ENCODE data around the gene APBB3. TPM values are rescaled to one million over a fixed set of nuclear protein-coding genes. Genes with fewer than 3 reads are reported as not detected.

Gene APBB3
- total and polyA plus RNA-seq, 9 of the 15 experiments (the other 6 are each of a cell fraction or from before 2014, with no cell fraction given), result 0.17 to 24.3 (median 9.5) TPM

DNA sequence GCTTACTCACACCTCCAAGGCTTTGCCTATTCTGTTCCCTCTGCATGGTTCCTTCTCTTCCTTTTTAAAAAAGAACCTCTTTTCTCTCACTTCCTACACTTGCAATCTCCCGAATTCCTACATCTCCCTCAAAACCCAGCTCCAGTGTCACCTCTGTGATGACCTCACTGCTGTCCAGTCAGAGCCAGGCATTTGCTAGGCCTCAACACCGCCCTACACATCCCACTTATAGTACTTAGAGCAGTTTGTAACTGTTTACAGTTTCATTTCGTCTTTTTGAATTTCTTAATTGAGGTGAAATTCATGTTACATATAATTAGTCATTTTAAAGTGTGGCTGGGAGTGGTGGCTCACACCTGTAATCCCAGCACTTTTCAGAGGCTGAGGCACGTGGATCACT lies 37.7 kb upstream of the APBB3 start:
- no peaks in the 10 kb centered on the region for H3K27me3 ChIP-seq (ENCODE audit: control insufficient read depth in 2 of 2, insufficient read depth in 2 of 2, low read length in 2 of 2)
- H3K36me3 ChIP-seq (ENCODE audit: control insufficient read depth, insufficient read depth, low read length), result no peaks in the 10 kb centered on the region
- DNase-seq (ENCODE audit: extremely low read depth in 1 of 4, low spot score in 3 of 4), result no peak
- no peak overlapping the region for H3K4me3 ChIP-seq
- H3K27ac ChIP-seq (ENCODE audit: extremely low read depth, low read depth, low read length), result no peak overlapping the region
- POLR2A ChIA-PET, result interaction anchor here (0.6 to 1.0 kb wide), 2 partner anchors 35 to 38 kb away, joined by 3 read pairs; partner anchors contain the start of gene APBB3
- H3K9me1 ChIP-seq (ENCODE audit: control insufficient read depth, insufficient read depth, low read length), result no peaks in the 10 kb centered on the region
- H3K9ac ChIP-seq (ENCODE audit: insufficient read depth in 1 of 2, low read depth in 2 of 2, low read length in 2 of 2), result no peak overlapping the region
- FAIRE-seq, result no peak
- H3K9me3 ChIP-seq (replicated peaks; ENCODE audit: control insufficient read depth, insufficient read depth, low read depth, low read length), result no peaks in the 10 kb centered on the region
- H4K20me1 ChIP-seq (replicated peaks; ENCODE audit: control insufficient read depth, insufficient read depth, low read length), result no peaks in the 10 kb centered on the region
- 27% methylated on average over 4 of the region's 4 CpGs for WGBS (ENCODE audit: insufficient coverage, low coverage, missing lambda C conversion rate)
- no peak for ATAC-seq
- BruUV-seq (replicated peaks), result no TSS peak
- H3K4me1 ChIP-seq (replicated peaks in 1 of 2; ENCODE audit: control insufficient read depth in 2 of 2, insufficient read depth in 2 of 2, low read length in 2 of 2), result no peaks in the 10 kb centered on the region
- H3K4me2 ChIP-seq (ENCODE audit: insufficient read depth, low read length), result no peak overlapping the region
- CTCF ChIA-PET (ENCODE audit: low intra/inter-chr PET ratio), result no interaction called here
- H2AFZ ChIP-seq (ENCODE audit: low read depth, low read length), result no peak overlapping the region
- intact Hi-C loops (cut with micrococcal nuclease), result no loop called here
- H3K79me2 ChIP-seq (ENCODE audit: control insufficient read depth, insufficient read depth, low read length), result no peaks in the 10 kb centered on the region
- in situ Hi-C loops (cut with MboI), result no loop called here
- TF ChIP-seq KDM5B (IDR thresholded peaks at IDR 0.05; ENCODE audit: insufficient replicate concordance, low read depth, low read length) (no peak), ZBTB34 (CRISPR knock-in tag; IDR thresholded peaks at IDR 0.05) (no peak), TEAD2 (tag; IDR thresholded peaks at IDR 0.05) (no peak)
- TF ChIP-seq, protein P1, sequence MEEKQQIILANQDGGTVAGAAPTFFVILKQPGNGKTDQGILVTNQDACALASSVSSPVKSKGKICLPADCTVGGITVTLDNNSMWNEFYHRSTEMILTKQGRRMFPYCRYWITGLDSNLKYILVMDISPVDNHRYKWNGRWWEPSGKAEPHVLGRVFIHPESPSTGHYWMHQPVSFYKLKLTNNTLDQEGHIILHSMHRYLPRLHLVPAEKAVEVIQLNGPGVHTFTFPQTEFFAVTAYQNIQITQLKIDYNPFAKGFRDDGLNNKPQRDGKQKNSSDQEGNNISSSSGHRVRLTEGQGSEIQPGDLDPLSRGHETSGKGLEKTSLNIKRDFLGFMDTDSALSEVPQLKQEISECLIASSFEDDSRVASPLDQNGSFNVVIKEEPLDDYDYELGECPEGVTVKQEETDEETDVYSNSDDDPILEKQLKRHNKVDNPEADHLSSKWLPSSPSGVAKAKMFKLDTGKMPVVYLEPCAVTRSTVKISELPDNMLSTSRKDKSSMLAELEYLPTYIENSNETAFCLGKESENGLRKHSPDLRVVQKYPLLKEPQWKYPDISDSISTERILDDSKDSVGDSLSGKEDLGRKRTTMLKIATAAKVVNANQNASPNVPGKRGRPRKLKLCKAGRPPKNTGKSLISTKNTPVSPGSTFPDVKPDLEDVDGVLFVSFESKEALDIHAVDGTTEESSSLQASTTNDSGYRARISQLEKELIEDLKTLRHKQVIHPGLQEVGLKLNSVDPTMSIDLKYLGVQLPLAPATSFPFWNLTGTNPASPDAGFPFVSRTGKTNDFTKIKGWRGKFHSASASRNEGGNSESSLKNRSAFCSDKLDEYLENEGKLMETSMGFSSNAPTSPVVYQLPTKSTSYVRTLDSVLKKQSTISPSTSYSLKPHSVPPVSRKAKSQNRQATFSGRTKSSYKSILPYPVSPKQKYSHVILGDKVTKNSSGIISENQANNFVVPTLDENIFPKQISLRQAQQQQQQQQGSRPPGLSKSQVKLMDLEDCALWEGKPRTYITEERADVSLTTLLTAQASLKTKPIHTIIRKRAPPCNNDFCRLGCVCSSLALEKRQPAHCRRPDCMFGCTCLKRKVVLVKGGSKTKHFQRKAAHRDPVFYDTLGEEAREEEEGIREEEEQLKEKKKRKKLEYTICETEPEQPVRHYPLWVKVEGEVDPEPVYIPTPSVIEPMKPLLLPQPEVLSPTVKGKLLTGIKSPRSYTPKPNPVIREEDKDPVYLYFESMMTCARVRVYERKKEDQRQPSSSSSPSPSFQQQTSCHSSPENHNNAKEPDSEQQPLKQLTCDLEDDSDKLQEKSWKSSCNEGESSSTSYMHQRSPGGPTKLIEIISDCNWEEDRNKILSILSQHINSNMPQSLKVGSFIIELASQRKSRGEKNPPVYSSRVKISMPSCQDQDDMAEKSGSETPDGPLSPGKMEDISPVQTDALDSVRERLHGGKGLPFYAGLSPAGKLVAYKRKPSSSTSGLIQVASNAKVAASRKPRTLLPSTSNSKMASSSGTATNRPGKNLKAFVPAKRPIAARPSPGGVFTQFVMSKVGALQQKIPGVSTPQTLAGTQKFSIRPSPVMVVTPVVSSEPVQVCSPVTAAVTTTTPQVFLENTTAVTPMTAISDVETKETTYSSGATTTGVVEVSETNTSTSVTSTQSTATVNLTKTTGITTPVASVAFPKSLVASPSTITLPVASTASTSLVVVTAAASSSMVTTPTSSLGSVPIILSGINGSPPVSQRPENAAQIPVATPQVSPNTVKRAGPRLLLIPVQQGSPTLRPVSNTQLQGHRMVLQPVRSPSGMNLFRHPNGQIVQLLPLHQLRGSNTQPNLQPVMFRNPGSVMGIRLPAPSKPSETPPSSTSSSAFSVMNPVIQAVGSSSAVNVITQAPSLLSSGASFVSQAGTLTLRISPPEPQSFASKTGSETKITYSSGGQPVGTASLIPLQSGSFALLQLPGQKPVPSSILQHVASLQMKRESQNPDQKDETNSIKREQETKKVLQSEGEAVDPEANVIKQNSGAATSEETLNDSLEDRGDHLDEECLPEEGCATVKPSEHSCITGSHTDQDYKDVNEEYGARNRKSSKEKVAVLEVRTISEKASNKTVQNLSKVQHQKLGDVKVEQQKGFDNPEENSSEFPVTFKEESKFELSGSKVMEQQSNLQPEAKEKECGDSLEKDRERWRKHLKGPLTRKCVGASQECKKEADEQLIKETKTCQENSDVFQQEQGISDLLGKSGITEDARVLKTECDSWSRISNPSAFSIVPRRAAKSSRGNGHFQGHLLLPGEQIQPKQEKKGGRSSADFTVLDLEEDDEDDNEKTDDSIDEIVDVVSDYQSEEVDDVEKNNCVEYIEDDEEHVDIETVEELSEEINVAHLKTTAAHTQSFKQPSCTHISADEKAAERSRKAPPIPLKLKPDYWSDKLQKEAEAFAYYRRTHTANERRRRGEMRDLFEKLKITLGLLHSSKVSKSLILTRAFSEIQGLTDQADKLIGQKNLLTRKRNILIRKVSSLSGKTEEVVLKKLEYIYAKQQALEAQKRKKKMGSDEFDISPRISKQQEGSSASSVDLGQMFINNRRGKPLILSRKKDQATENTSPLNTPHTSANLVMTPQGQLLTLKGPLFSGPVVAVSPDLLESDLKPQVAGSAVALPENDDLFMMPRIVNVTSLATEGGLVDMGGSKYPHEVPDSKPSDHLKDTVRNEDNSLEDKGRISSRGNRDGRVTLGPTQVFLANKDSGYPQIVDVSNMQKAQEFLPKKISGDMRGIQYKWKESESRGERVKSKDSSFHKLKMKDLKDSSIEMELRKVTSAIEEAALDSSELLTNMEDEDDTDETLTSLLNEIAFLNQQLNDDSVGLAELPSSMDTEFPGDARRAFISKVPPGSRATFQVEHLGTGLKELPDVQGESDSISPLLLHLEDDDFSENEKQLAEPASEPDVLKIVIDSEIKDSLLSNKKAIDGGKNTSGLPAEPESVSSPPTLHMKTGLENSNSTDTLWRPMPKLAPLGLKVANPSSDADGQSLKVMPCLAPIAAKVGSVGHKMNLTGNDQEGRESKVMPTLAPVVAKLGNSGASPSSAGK (IDR thresholded peaks at IDR 0.05), result peak; percentile 49; the same call in 1 of the 2 replicates
- TF ChIP-seq, protein P2, sequence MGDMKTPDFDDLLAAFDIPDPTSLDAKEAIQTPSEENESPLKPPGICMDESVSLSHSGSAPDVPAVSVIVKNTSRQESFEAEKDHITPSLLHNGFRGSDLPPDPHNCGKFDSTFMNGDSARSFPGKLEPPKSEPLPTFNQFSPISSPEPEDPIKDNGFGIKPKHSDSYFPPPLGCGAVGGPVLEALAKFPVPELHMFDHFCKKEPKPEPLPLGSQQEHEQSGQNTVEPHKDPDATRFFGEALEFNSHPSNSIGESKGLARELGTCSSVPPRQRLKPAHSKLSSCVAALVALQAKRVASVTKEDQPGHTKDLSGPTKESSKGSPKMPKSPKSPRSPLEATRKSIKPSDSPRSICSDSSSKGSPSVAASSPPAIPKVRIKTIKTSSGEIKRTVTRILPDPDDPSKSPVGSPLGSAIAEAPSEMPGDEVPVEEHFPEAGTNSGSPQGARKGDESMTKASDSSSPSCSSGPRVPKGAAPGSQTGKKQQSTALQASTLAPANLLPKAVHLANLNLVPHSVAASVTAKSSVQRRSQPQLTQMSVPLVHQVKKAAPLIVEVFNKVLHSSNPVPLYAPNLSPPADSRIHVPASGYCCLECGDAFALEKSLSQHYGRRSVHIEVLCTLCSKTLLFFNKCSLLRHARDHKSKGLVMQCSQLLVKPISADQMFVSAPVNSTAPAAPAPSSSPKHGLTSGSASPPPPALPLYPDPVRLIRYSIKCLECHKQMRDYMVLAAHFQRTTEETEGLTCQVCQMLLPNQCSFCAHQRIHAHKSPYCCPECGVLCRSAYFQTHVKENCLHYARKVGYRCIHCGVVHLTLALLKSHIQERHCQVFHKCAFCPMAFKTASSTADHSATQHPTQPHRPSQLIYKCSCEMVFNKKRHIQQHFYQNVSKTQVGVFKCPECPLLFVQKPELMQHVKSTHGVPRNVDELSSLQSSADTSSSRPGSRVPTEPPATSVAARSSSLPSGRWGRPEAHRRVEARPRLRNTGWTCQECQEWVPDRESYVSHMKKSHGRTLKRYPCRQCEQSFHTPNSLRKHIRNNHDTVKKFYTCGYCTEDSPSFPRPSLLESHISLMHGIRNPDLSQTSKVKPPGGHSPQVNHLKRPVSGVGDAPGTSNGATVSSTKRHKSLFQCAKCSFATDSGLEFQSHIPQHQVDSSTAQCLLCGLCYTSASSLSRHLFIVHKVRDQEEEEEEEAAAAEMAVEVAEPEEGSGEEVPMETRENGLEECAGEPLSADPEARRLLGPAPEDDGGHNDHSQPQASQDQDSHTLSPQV (IDR thresholded peaks at IDR 0.05), result no peak

Data from K562 (cell line).